ENCODE measurements around the gene OSBPL8. TPM values are rescaled to one million over a fixed set of nuclear protein-coding genes. Genes with fewer than 3 reads are reported as not detected.

OSBPL8 gene
- total and polyA plus RNA-seq, 2 of the 8 experiments (the other 6 are each of a cell fraction or from before 2014, with no cell fraction given): 10.9 to 81.1 TPM

DNA sequence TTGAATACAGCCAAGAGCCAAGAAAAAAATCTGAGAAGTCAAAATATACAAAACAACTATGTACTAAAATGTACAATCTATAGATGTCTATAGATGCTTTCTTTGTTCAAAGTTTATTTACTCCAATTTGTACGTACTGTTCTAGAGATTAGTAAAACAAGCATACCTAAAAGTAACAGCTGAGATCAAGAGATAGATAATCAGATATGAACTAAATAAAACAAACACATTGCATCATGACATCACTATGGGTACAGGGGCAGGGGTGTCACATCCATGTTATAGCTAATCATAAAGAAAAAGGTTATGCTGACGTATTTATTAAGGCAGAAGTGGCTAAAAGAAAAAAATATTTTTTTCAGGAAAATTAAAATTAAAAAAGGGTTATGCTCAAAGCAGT is 139.3 kb downstream of the OSBPL8 start (continued):
- TF ChIP-seq, protein P1, sequence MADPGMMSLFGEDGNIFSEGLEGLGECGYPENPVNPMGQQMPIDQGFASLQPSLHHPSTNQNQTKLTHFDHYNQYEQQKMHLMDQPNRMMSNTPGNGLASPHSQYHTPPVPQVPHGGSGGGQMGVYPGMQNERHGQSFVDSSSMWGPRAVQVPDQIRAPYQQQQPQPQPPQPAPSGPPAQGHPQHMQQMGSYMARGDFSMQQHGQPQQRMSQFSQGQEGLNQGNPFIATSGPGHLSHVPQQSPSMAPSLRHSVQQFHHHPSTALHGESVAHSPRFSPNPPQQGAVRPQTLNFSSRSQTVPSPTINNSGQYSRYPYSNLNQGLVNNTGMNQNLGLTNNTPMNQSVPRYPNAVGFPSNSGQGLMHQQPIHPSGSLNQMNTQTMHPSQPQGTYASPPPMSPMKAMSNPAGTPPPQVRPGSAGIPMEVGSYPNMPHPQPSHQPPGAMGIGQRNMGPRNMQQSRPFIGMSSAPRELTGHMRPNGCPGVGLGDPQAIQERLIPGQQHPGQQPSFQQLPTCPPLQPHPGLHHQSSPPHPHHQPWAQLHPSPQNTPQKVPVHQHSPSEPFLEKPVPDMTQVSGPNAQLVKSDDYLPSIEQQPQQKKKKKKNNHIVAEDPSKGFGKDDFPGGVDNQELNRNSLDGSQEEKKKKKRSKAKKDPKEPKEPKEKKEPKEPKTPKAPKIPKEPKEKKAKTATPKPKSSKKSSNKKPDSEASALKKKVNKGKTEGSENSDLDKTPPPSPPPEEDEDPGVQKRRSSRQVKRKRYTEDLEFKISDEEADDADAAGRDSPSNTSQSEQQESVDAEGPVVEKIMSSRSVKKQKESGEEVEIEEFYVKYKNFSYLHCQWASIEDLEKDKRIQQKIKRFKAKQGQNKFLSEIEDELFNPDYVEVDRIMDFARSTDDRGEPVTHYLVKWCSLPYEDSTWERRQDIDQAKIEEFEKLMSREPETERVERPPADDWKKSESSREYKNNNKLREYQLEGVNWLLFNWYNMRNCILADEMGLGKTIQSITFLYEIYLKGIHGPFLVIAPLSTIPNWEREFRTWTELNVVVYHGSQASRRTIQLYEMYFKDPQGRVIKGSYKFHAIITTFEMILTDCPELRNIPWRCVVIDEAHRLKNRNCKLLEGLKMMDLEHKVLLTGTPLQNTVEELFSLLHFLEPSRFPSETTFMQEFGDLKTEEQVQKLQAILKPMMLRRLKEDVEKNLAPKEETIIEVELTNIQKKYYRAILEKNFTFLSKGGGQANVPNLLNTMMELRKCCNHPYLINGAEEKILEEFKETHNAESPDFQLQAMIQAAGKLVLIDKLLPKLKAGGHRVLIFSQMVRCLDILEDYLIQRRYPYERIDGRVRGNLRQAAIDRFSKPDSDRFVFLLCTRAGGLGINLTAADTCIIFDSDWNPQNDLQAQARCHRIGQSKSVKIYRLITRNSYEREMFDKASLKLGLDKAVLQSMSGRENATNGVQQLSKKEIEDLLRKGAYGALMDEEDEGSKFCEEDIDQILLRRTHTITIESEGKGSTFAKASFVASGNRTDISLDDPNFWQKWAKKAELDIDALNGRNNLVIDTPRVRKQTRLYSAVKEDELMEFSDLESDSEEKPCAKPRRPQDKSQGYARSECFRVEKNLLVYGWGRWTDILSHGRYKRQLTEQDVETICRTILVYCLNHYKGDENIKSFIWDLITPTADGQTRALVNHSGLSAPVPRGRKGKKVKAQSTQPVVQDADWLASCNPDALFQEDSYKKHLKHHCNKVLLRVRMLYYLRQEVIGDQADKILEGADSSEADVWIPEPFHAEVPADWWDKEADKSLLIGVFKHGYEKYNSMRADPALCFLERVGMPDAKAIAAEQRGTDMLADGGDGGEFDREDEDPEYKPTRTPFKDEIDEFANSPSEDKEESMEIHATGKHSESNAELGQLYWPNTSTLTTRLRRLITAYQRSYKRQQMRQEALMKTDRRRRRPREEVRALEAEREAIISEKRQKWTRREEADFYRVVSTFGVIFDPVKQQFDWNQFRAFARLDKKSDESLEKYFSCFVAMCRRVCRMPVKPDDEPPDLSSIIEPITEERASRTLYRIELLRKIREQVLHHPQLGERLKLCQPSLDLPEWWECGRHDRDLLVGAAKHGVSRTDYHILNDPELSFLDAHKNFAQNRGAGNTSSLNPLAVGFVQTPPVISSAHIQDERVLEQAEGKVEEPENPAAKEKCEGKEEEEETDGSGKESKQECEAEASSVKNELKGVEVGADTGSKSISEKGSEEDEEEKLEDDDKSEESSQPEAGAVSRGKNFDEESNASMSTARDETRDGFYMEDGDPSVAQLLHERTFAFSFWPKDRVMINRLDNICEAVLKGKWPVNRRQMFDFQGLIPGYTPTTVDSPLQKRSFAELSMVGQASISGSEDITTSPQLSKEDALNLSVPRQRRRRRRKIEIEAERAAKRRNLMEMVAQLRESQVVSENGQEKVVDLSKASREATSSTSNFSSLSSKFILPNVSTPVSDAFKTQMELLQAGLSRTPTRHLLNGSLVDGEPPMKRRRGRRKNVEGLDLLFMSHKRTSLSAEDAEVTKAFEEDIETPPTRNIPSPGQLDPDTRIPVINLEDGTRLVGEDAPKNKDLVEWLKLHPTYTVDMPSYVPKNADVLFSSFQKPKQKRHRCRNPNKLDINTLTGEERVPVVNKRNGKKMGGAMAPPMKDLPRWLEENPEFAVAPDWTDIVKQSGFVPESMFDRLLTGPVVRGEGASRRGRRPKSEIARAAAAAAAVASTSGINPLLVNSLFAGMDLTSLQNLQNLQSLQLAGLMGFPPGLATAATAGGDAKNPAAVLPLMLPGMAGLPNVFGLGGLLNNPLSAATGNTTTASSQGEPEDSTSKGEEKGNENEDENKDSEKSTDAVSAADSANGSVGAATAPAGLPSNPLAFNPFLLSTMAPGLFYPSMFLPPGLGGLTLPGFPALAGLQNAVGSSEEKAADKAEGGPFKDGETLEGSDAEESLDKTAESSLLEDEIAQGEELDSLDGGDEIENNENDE (IDR thresholded peaks at IDR 0.05; ENCODE audit: insufficient replicate concordance, low read length): no peak
- TF ChIP-seq POU5F1 (IDR thresholded peaks at IDR 0.05; ENCODE audit: low read depth, low read length): no peak
- no peak for TF ChIP-seq NRF1 (IDR thresholded peaks at IDR 0.05; ENCODE audit: low read depth, low read length)
- TF ChIP-seq GTF2F1 (IDR thresholded peaks at IDR 0.05; ENCODE audit: borderline replicate concordance, low read depth, low read length): no peak
- TF ChIP-seq ASH2L (IDR thresholded peaks at IDR 0.05; ENCODE audit: low read length): no peak
- no peak for TF ChIP-seq CHD2 (IDR thresholded peaks at IDR 0.05; ENCODE audit: low read length)
- TF ChIP-seq EGR1 (IDR thresholded peaks at IDR 0.05; ENCODE audit: borderline replicate concordance, low read depth, low read length): no peak
- TF ChIP-seq CBX5 (IDR thresholded peaks at IDR 0.05; ENCODE audit: low read depth, low read length): no peak
- TF ChIP-seq YY1 (IDR thresholded peaks at IDR 0.05; ENCODE audit: low read depth, low read length): no peak
- TF ChIP-seq KDM5A (IDR thresholded peaks at IDR 0.05; ENCODE audit: low read length): no peak

All from H1 (cell line).